HCT116 (cell line): ENCODE results near the gene RRBP1. TPM values are rescaled to one million over a fixed set of nuclear protein-coding genes. Genes with fewer than 3 reads are reported as not detected.

ENCODE experiments used
- ATAC-seq: fragments of 200-7000 bp; cut with Tn5 transposase; 2 replicates; pipeline ENCODE4 v1.9.1; 2020; ENCODE audit warnings: mild to moderate bottlenecking, moderate library complexity
- BruUV-seq: library from RNA; stranded (reverse); fragments of 400-500 nt; replicated peaks from 2 replicates; lab custom pipeline; 2021; lab: Mats Ljungman, UMichigan
- CTCF ChIA-PET: fragments of 300-600 bp; sonication (Branson Sonifier 250); formaldehyde crosslinking; loops from one replicate; lab custom pipeline; 2021; ENCODE audit warnings: antibody characterized with exemption; lab: Charles Lee
- POLR2A ChIA-PET: fragments of 300-600, 350-600 bp; sonication (Branson Sonifier 250); formaldehyde crosslinking; loops from one replicate; lab custom pipeline; 2021; ENCODE audit warnings: antibody characterized with exemption; lab: Charles Lee
- RAD21 ChIA-PET, 2 experiments: fragments of 300-600 bp; sonication (Branson Sonifier 250); formaldehyde crosslinking; loops; one replicate each; lab custom pipeline; 2023; ENCODE audit warnings: low total read pairs in 2 of 2; ENCODE audit not compliant: uncharacterized antibody in 2 of 2, unreplicated experiment in 2 of 2, low non-redundant PET in 1 of 2; lab: Charles Lee
- DNase-seq: peaks from one replicate; pipeline ENCODE4 v3.0.0-alpha.2; 2010; ENCODE audit warnings: low read depth, low spot score
- H2AFZ ChIP-seq: fragments of 200-600 bp; shearing (Covaris generic), sonication (generic); 2 replicates; pipeline ENCODE4 v1.6.1; 2017; ENCODE audit warnings: low read depth, mixed run types, mixed read lengths, antibody characterized with exemption, low read length; ENCODE audit not compliant: poor library complexity, severe bottlenecking
- H3K27ac ChIP-seq: 2 replicates; pipeline ENCODE4 v1.5.1; 2012; ENCODE audit warnings: low read depth, low read length
- H3K27me3 ChIP-seq: fragments of 200-600 bp; sonication (generic); 2 replicates; pipeline ENCODE4 v1.6.1; 2016; ENCODE audit warnings: mixed run types, low read length, mixed read lengths; ENCODE audit not compliant: insufficient read depth
- H3K36me3 ChIP-seq, 2 experiments: fragments of 200-500 bp in 1 of 2; fragments of 200-600 bp in 1 of 2; sonication (Bioruptor generic) in 1 of 2; sonication (generic) in 1 of 2; 2 replicates each; pipeline versions ENCODE4 v1.5.1 to v1.6.1; 2014 to 2016; ENCODE audit warnings: low read length in 2 of 2, inconsistent platforms in 1 of 2, mixed read lengths in 1 of 2, mixed run types in 1 of 2; ENCODE audit not compliant: insufficient read depth in 2 of 2, control insufficient read depth in 1 of 2
- H3K4me1 ChIP-seq, 2 experiments: fragments of 200-600 bp in 1 of 2; sonication (generic) in 1 of 2; 2 replicates each; pipeline versions ENCODE4 v1.5.1 to v1.6.1; 2012 to 2017; ENCODE audit warnings: low read length in 2 of 2, inconsistent platforms in 1 of 2, mild to moderate bottlenecking in 1 of 2, mixed read lengths in 1 of 2, mixed run types in 1 of 2, moderate library complexity in 1 of 2; ENCODE audit not compliant: insufficient read depth in 2 of 2, control insufficient read depth in 1 of 2
- H3K4me2 ChIP-seq: fragments of 200-600 bp; sonication (generic); 2 replicates; pipeline ENCODE4 v1.6.1; 2017; ENCODE audit warnings: mixed run types, low read length, mixed read lengths
- H3K4me3 ChIP-seq, 2 experiments: fragments of 200-600 bp in 1 of 2; sonication (generic) in 1 of 2; replicated peaks in 1 of 2; 2 replicates each; pipeline ENCODE4 v1.5.1; 2011 to 2016; ENCODE audit warnings: low read length in 2 of 2, control low read depth in 1 of 2, low read depth in 1 of 2, mild to moderate bottlenecking in 1 of 2, mixed read lengths in 1 of 2, mixed run types in 1 of 2
- H3K79me2 ChIP-seq: fragments of 200-600 bp; sonication (generic); 2 replicates; pipeline ENCODE4 v1.6.1; 2017; ENCODE audit warnings: mild to moderate bottlenecking, mixed run types, low read length, moderate library complexity, mixed read lengths; ENCODE audit not compliant: insufficient read depth
- H3K9ac ChIP-seq: fragments of 200-600 bp; sonication (generic); 2 replicates; pipeline ENCODE4 v1.6.1; 2016; ENCODE audit warnings: low read length, mixed read lengths
- H3K9me2 ChIP-seq: fragments of 200-600 bp; sonication (generic), shearing (Covaris generic); 2 replicates; pipeline ENCODE4 v1.6.1; 2017; ENCODE audit warnings: mixed run types, mild to moderate bottlenecking, moderate library complexity; ENCODE audit not compliant: insufficient read depth
- H3K9me3 ChIP-seq, 2 experiments: fragments of 200-500 bp in 1 of 2; fragments of 200-600 bp in 1 of 2; sonication (Bioruptor generic) in 1 of 2; sonication (generic) in 1 of 2; 2 replicates each; pipeline ENCODE4 v1.6.1; 2014 to 2017; ENCODE audit warnings: low read length in 2 of 2, mixed read lengths in 2 of 2, inconsistent platforms in 1 of 2, low read depth in 1 of 2, mild to moderate bottlenecking in 1 of 2, mixed run types in 1 of 2, moderate library complexity in 1 of 2; ENCODE audit not compliant: control insufficient read depth in 1 of 2, insufficient read depth in 1 of 2
- H4K20me1 ChIP-seq: fragments of 200-600 bp; sonication (generic), shearing (Covaris generic); 2 replicates; pipeline ENCODE4 v1.6.1; 2017; ENCODE audit warnings: mixed run types, mild to moderate bottlenecking, moderate library complexity; ENCODE audit not compliant: insufficient read depth
- FOSL1 ChIP-seq: IDR thresholded peaks from 2 replicates; pipeline ENCODE4 v1.6.1; 2012; ENCODE audit warnings: low read depth
- POLR2AphosphoS5 ChIP-seq: IDR thresholded peaks from 2 replicates; pipeline ENCODE4 v1.6.1; 2011; ENCODE audit warnings: mild to moderate bottlenecking, low read depth, low read length, moderate library complexity
- RAD21 ChIP-seq: IDR thresholded peaks from 2 replicates; pipeline ENCODE4 v1.6.1; 2012; ENCODE audit warnings: low read depth, mild to moderate bottlenecking
- SIN3A ChIP-seq: IDR thresholded peaks from 2 replicates; pipeline ENCODE4 v1.6.1; 2012; ENCODE audit warnings: low read depth
- SP1 ChIP-seq: IDR thresholded peaks from 2 replicates; pipeline ENCODE4 v1.6.1; 2012; ENCODE audit warnings: low read depth
- intact Hi-C: fragments of 100-400 bp; cut with micrococcal nuclease; formaldehyde crosslinking; loops from 2 replicates; pipeline ENCODE4 v1.10.0; 2022
- total RNA-seq: library from RNA; stranded (reverse); gene quantifications from one replicate; pipeline ENCODE4 v1.2.1, GENCODE V29; 2021; ENCODE audit not compliant: unreplicated experiment
- TF ChIP-seq, protein P1 (sequence below), 3 experiments: fragments of 200-600 bp in 1 of 3; sonication (generic) in 1 of 3; IDR thresholded peaks in 2 of 3; conservative IDR thresholded peaks in 1 of 3; 2 replicates each; pipeline ENCODE4 v1.5.1; 2012 to 2017; ENCODE audit warnings: low read depth in 2 of 3, low read length in 2 of 3, antibody characterized with exemption in 1 of 3, borderline replicate concordance in 1 of 3, control low read depth in 1 of 3, mild to moderate bottlenecking in 1 of 3, mixed read lengths in 1 of 3, mixed run types in 1 of 3, moderate library complexity in 1 of 3; ENCODE audit not compliant: insufficient read depth in 1 of 3

RRBP1 gene
- total RNA-seq, 1 experiment from 2014 or later = 123 TPM

DNA sequence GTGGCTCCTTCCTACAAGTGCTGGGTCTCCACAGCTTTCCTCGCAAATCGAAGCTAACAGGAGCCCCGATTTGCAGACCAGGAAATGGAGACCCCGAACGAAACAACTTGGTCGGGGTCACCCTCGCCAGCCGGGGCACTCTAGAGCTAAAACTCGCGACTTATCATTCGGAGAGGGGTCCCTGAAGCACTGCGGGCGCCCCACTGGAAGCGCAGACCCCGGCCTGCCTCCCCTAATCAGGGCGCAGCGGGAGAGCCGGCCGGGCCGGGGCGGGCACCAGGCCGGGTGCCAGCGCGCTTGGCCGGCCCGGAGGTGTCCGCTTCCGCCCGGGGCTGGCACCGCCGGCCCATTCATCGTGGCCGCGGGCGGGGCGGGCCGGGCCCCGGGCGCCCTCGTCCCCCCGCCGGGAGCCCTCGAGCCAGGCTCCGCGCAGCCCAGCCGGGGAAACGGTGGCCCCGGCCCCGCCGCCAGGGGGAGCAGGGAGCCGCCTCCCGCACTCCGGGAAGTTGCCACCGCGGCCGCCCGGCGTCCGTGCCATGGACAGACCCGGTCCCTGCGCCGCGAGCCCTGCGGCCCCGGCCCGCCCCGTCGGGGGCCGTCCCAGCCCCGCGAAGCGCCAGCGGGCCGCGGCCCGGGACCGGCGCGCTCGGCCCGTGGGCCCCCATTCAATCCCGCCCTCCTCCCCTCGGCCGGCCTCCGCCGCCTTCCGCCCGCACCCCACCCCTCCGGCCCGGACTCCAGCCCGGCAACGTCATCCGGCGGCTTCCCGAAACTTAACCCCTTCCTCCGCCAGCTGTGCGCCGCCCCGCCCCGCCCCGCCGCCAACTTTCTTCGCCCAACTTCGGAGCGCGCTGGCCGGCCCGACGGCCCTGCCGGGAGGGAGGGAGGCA is 961 bp downstream of the RRBP1 start:
- peaks cover 46% of the 10 kb centered on the region for H3K79me2 ChIP-seq
- peak overlapping the region; percentile 78 for H3K9ac ChIP-seq
- H3K9me3 ChIP-seq = no peaks in the 10 kb centered on the region
- H3K36me3 ChIP-seq = peaks cover 15% of the 10 kb centered on the region in 2 experiments; a peak in 2 of 4 replicates
- no peaks in the 10 kb centered on the region for H4K20me1 ChIP-seq
- intact Hi-C loops = loop anchor here (2.0 kb wide), 1 partner anchor 258 kb away; no protein-coding TSS in a partner anchor
- ChIA-PET CTCF (interaction anchor here (0.7 to 2.0 kb wide), 13 partner anchors 11 to 286 kb away, joined by 3 to 18 read pairs (median 5); no protein-coding TSS in a partner anchor), POLR2A (interaction anchor here (0.6 to 2.1 kb wide), 8 partner anchors 66 to 261 kb away, joined by 3 to 10 read pairs (median 4); no protein-coding TSS in a partner anchor), RAD21 (interaction anchor here (0.6 to 1.2 kb wide), 2 partner anchors 13 to 168 kb away, joined by 3 to 6 read pairs; no protein-coding TSS in a partner anchor)
- no TSS peak for BruUV-seq
- peak; percentile 48 for ATAC-seq
- DNase-seq = no peak
- TF ChIP-seq POLR2AphosphoS5 = 0 out of 2 replicates have a peak, but pooled peaks have one; percentile 5
- TF ChIP-seq SIN3A = peak; percentile 4; the same call in 1 of the 2 replicates
- TF ChIP-seq, protein P1, sequence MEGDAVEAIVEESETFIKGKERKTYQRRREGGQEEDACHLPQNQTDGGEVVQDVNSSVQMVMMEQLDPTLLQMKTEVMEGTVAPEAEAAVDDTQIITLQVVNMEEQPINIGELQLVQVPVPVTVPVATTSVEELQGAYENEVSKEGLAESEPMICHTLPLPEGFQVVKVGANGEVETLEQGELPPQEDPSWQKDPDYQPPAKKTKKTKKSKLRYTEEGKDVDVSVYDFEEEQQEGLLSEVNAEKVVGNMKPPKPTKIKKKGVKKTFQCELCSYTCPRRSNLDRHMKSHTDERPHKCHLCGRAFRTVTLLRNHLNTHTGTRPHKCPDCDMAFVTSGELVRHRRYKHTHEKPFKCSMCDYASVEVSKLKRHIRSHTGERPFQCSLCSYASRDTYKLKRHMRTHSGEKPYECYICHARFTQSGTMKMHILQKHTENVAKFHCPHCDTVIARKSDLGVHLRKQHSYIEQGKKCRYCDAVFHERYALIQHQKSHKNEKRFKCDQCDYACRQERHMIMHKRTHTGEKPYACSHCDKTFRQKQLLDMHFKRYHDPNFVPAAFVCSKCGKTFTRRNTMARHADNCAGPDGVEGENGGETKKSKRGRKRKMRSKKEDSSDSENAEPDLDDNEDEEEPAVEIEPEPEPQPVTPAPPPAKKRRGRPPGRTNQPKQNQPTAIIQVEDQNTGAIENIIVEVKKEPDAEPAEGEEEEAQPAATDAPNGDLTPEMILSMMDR (IDR thresholded peaks at IDR 0.05 in 2 of 3, conservative IDR thresholded peaks at IDR 0.05 in 1 of 3; ENCODE audit: borderline replicate concordance in 1 of 3, insufficient read depth in 1 of 3, low read depth in 2 of 3, low read length in 2 of 3) = peak in 2 of 3 experiments; percentile 23 to 62; a peak in 3 of 6 replicates
- TF ChIP-seq SP1 = no peak
- TF ChIP-seq FOSL1 = no peak
- TF ChIP-seq RAD21 = peak; percentile 53
- no peaks in the 10 kb centered on the region for H3K9me2 ChIP-seq
- peaks cover 12% of the 10 kb centered on the region; the same call in 1 of the 2 replicates for H3K27me3 ChIP-seq
- peaks cover 24 to 33% of the 10 kb centered on the region in 2 experiments for H3K4me1 ChIP-seq
- H3K4me3 ChIP-seq = peak overlapping the region; percentile 78 to 82
- H3K27ac ChIP-seq = peak overlapping the region; percentile 91
- peak overlapping the region; percentile 94 for H3K4me2 ChIP-seq
- H2AFZ ChIP-seq = no peak overlapping the region
